H1 (cell line): ENCODE measurements around the gene ZNF14.

ENCODE experiments used
- CBX8 ChIP-seq: fragments of 300-800, 300-1000 bp; sonication (generic); IDR thresholded peaks from 2 replicates; pipeline ENCODE4 v1.7.1; 2016; ENCODE audit warnings: low read depth, low read length, borderline replicate concordance
- CEBPB ChIP-seq: IDR thresholded peaks from 2 replicates; pipeline ENCODE4 v1.6.1; 2012; ENCODE audit warnings: low read depth, low read length
- EZH2 ChIP-seq: fragments of 200-600 bp; sonication (generic); IDR thresholded peaks from 2 replicates; pipeline ENCODE4 v1.7.1; 2012; ENCODE audit warnings: low read depth, mild to moderate bottlenecking, moderate library complexity, low read length, inconsistent platforms; ENCODE audit not compliant: severe bottlenecking
- POLR2A ChIP-seq, 2 experiments: IDR thresholded peaks; 1 replicate in 1 of 2; 2 replicates in 1 of 2; pipeline ENCODE4 v1.6.1; 2011; ENCODE audit warnings: low read depth in 2 of 2, low read length in 2 of 2, mild to moderate bottlenecking in 2 of 2; ENCODE audit errors: control extremely low read depth in 1 of 2
- RBBP5 ChIP-seq: IDR thresholded peaks from 2 replicates; pipeline ENCODE4 v1.7.1; 2012; ENCODE audit warnings: low read depth, mild to moderate bottlenecking, inconsistent platforms, low read length, moderate library complexity, borderline replicate concordance
- TF ChIP-seq, protein P1 (sequence below), 3 experiments: IDR thresholded peaks; 1 replicate in 2 of 3; 2 replicates in 1 of 3; pipeline versions ENCODE4 v1.5.1 to v1.6.1; 2011; ENCODE audit warnings: low read length in 3 of 3, mild to moderate bottlenecking in 3 of 3, inconsistent platforms in 2 of 3, low read depth in 1 of 3, moderate library complexity in 1 of 3; ENCODE audit not compliant: insufficient read depth in 1 of 3; ENCODE audit errors: control extremely low read depth in 1 of 3

DNA sequence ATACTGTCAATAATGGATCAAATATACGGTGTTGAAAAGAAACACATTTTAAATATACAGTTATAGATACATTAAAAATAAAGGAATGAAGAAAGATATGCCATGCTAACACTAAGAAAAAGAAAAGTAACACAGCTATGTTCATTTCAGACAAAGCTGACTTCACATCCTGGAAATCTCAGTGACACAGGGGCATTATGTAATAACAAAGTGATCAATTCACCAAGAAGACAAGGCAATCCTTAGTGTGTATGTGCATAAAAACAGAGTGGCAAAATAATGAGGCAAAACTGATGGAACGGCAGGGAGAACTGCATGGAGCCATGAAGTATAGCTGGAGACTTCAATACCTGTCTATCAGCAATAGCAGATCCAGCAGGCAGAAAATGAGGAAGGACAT lies 13.1 kb downstream of the ZNF14 start:
- no peak for TF ChIP-seq EZH2
- no peak for TF ChIP-seq POLR2A (IDR thresholded peaks at IDR 0.05; ENCODE audit: control extremely low read depth in 1 of 2, low read depth in 2 of 2, low read length in 2 of 2)
- TF ChIP-seq, protein P1, sequence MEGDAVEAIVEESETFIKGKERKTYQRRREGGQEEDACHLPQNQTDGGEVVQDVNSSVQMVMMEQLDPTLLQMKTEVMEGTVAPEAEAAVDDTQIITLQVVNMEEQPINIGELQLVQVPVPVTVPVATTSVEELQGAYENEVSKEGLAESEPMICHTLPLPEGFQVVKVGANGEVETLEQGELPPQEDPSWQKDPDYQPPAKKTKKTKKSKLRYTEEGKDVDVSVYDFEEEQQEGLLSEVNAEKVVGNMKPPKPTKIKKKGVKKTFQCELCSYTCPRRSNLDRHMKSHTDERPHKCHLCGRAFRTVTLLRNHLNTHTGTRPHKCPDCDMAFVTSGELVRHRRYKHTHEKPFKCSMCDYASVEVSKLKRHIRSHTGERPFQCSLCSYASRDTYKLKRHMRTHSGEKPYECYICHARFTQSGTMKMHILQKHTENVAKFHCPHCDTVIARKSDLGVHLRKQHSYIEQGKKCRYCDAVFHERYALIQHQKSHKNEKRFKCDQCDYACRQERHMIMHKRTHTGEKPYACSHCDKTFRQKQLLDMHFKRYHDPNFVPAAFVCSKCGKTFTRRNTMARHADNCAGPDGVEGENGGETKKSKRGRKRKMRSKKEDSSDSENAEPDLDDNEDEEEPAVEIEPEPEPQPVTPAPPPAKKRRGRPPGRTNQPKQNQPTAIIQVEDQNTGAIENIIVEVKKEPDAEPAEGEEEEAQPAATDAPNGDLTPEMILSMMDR (IDR thresholded peaks at IDR 0.05; ENCODE audit: control extremely low read depth in 1 of 3, insufficient read depth in 1 of 3, low read depth in 1 of 3, low read length in 3 of 3) = no peak
- no peak for TF ChIP-seq CEBPB
- no peak for TF ChIP-seq RBBP5
- TF ChIP-seq CBX8 = no peak
